ENCODE data around the gene PNKP. TPM values are rescaled to one million over a fixed set of nuclear protein-coding genes. Genes with fewer than 3 reads are reported as not detected.

PNKP gene
- polyA plus RNA-seq, 2 donors = 27.5 to 65.1 TPM

DNA sequence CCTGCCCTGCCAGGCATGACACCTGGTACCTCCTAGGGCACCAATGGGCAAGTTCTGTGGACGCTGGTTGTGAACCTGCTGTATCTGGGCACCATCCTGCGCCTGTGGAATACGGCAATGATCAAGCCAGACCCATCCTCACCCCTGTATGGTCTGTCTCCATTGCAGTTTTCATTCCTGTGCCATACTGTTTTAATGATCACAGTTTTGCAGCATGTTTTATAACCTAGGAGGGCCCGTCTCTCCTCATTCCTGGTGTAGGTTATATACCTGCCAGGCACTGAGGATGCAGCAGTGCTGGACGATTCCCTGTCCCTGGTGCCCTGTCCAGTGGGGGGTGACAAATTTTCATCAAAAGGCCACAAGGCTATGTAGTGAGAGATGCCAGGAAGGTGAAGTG lies 15.7 kb upstream of the PNKP start:
- Histone ChIP-seq H3K27me3 (ENCODE audit: control insufficient read depth in 1 of 2, insufficient read depth in 2 of 2, low read length in 2 of 2) (no peaks in the 10 kb centered on the region), H3K4me3 (ENCODE audit: low read depth in 1 of 2, low read length in 2 of 2) (no peak overlapping the region), H3K27ac (ENCODE audit: low read depth in 2 of 2, low read length in 1 of 2) (no peak overlapping the region), H3K36me3 (ENCODE audit: control insufficient read depth in 2 of 2, insufficient read depth in 2 of 2, low read length in 1 of 2) (peaks cover 30 to 61% of the 10 kb centered on the region in 2 donors), H3K9me3 (ENCODE audit: control insufficient read depth in 2 of 2, insufficient read depth in 1 of 2, low read depth in 1 of 2, low read length in 1 of 2) (no peaks in the 10 kb centered on the region), H3K4me1 (ENCODE audit: control insufficient read depth in 2 of 2, insufficient read depth in 2 of 2, low read length in 1 of 2) (peaks cover 0 to 2% of the 10 kb centered on the region in 2 donors)
- 97% methylated on average over 5 of the region's 5 CpGs for WGBS, 2 donors

DNA sequence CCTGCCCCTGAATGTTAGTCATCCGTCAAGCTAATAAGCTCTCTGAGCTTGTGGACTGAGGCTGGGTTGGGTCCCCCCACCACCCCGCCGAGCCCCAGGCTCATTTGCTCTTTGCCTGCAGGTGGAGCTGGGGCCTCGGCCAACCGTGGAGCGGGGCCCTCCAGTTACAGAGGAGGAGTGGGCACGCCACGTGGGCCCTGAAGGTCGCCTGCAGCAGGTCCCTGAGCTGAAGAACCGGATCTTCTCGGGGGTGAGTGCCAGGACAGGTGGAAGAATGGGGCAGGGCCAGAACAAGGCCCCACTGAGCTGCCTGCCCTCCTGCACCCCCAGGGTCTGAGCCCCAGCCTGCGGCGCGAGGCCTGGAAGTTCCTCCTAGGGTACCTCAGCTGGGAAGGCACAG lies 15.3 kb upstream of the PNKP start:
- H3K27ac ChIP-seq (ENCODE audit: low read depth in 2 of 2, low read length in 1 of 2) = no peak overlapping the region
- no peaks in the 10 kb centered on the region for H3K9me3 ChIP-seq (ENCODE audit: control insufficient read depth in 2 of 2, insufficient read depth in 1 of 2, low read depth in 1 of 2, low read length in 1 of 2)
- H3K4me1 ChIP-seq (ENCODE audit: control insufficient read depth in 2 of 2, insufficient read depth in 2 of 2, low read length in 1 of 2) = peaks cover 0 to 2% of the 10 kb centered on the region in 2 donors
- H3K36me3 ChIP-seq (ENCODE audit: control insufficient read depth in 2 of 2, insufficient read depth in 2 of 2, low read length in 1 of 2) = peaks cover 30 to 59% of the 10 kb centered on the region in 2 donors
- whole genome bisulfite sequencing, 2 donors = 97 to 98% methylated on average over 14 of the region's 14 CpGs
- H3K27me3 ChIP-seq (ENCODE audit: control insufficient read depth in 1 of 2, insufficient read depth in 2 of 2, low read length in 2 of 2) = no peaks in the 10 kb centered on the region
- H3K4me3 ChIP-seq (ENCODE audit: low read depth in 1 of 2, low read length in 2 of 2) = no peak overlapping the region

- 90% methylated on average over 31 of the region's 31 CpGs for WGBS, 2 donors
- Histone ChIP-seq H3K27ac (ENCODE audit: low read depth in 2 of 2, low read length in 1 of 2) (no peak overlapping the region), H3K36me3 (ENCODE audit: control insufficient read depth in 2 of 2, insufficient read depth in 2 of 2, low read length in 1 of 2) (peaks cover 30 to 55% of the 10 kb centered on the region in 2 donors), H3K4me3 (ENCODE audit: low read depth in 1 of 2, low read length in 2 of 2) (no peak overlapping the region), H3K27me3 (ENCODE audit: control insufficient read depth in 1 of 2, insufficient read depth in 2 of 2, low read length in 2 of 2) (no peaks in the 10 kb centered on the region), H3K4me1 (ENCODE audit: control insufficient read depth in 2 of 2, insufficient read depth in 2 of 2, low read length in 1 of 2) (peaks cover 0 to 2% of the 10 kb centered on the region in 2 donors), H3K9me3 (ENCODE audit: control insufficient read depth in 2 of 2, insufficient read depth in 1 of 2, low read depth in 1 of 2, low read length in 1 of 2) (no peaks in the 10 kb centered on the region)
These were observed 14.5 kb upstream of the PNKP start for GRCh38 chr19:49881672-49882394.

GRCh38 chr19:49881186-49881585 lies 13.8 kb upstream of the PNKP start:
- H3K36me3 ChIP-seq (ENCODE audit: control insufficient read depth in 2 of 2, insufficient read depth in 2 of 2, low read length in 1 of 2) = peaks cover 30 to 53% of the 10 kb centered on the region in 2 donors
- WGBS, 2 donors = 96 to 97% methylated on average over 17 of the region's 17 CpGs

DNA sequence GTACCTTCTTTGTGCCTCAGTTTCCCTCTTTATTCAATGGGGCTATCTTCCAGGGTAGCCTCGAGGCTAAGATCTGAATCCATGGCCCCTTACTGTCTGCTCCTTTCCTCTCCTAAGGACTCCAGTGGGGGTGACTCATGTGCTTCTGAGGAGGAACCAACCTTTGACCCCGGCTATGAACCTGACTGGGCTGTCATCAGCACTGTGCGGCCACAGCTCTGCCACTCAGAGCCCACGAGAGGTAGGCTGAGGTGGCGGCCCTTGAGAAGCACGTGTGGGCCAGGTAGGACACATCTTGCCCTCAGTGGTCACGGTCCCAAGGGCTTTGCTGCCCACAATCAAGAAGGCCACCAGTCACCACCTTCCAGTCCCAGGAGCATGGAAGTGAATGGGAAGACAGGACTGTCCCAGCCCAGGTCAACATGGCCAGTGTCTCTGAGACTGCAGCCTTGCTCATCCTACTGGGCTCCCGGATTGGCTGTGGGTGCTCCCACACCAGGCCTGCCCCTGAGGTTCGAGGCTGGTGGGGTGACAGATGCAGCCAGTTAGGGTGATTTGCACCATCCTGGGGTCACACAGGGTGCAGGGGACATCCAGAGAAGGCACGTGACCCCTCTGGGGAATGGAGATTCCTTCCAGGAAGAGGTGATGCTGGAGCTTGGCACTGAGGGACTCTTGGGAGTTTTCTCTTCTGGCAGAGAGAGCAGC lies 12.9 kb upstream of the PNKP start:
- WGBS, 2 donors = 90 to 92% methylated on average over 10 of the region's 10 CpGs
- peaks cover 0 to 8% of the 10 kb centered on the region in 2 donors for H3K4me1 ChIP-seq (ENCODE audit: control insufficient read depth in 2 of 2, insufficient read depth in 2 of 2, low read length in 1 of 2)
- H3K27ac ChIP-seq (ENCODE audit: low read depth in 2 of 2, low read length in 1 of 2) = no peak overlapping the region
- H3K4me3 ChIP-seq (ENCODE audit: low read depth in 1 of 2, low read length in 2 of 2) = no peak overlapping the region
- peaks cover 30 to 53% of the 10 kb centered on the region in 2 donors for H3K36me3 ChIP-seq (ENCODE audit: control insufficient read depth in 2 of 2, insufficient read depth in 2 of 2, low read length in 1 of 2)
- no peaks in the 10 kb centered on the region for H3K9me3 ChIP-seq (ENCODE audit: control insufficient read depth in 2 of 2, insufficient read depth in 1 of 2, low read depth in 1 of 2, low read length in 1 of 2)
- H3K27me3 ChIP-seq (ENCODE audit: control insufficient read depth in 1 of 2, insufficient read depth in 2 of 2, low read length in 2 of 2) = no peaks in the 10 kb centered on the region

More at GRCh38 chr19:49881186-49881585, 13.8 kb upstream of the PNKP start:
- peaks cover 0 to 2% of the 10 kb centered on the region in 2 donors for H3K4me1 ChIP-seq (ENCODE audit: control insufficient read depth in 2 of 2, insufficient read depth in 2 of 2, low read length in 1 of 2)
- no peaks in the 10 kb centered on the region for H3K27me3 ChIP-seq (ENCODE audit: control insufficient read depth in 1 of 2, insufficient read depth in 2 of 2, low read length in 2 of 2)
- H3K27ac ChIP-seq (ENCODE audit: low read depth in 2 of 2, low read length in 1 of 2) = no peak overlapping the region
- H3K9me3 ChIP-seq (ENCODE audit: control insufficient read depth in 2 of 2, insufficient read depth in 1 of 2, low read depth in 1 of 2, low read length in 1 of 2) = no peaks in the 10 kb centered on the region
- no peak overlapping the region for H3K4me3 ChIP-seq (ENCODE audit: low read depth in 1 of 2, low read length in 2 of 2)

GRCh38 chr19:49879243-49879963 lies 12.0 kb upstream of the PNKP start:
- Histone ChIP-seq H3K36me3 (ENCODE audit: control insufficient read depth in 2 of 2, insufficient read depth in 2 of 2, low read length in 1 of 2) (peaks cover 27 to 47% of the 10 kb centered on the region in 2 donors), H3K27me3 (ENCODE audit: control insufficient read depth in 1 of 2, insufficient read depth in 2 of 2, low read length in 2 of 2) (no peaks in the 10 kb centered on the region), H3K9me3 (ENCODE audit: control insufficient read depth in 2 of 2, insufficient read depth in 1 of 2, low read depth in 1 of 2, low read length in 1 of 2) (no peaks in the 10 kb centered on the region), H3K27ac (ENCODE audit: low read depth in 2 of 2, low read length in 1 of 2) (no peak overlapping the region), H3K4me3 (ENCODE audit: low read depth in 1 of 2, low read length in 2 of 2) (no peak overlapping the region), H3K4me1 (ENCODE audit: control insufficient read depth in 2 of 2, insufficient read depth in 2 of 2, low read length in 1 of 2) (peaks cover under 1 to 11% of the 10 kb centered on the region in 2 donors)
- 95 to 98% methylated on average over 12 of the region's 12 CpGs for WGBS, 2 donors

- H3K27me3 ChIP-seq (ENCODE audit: control insufficient read depth in 1 of 2, insufficient read depth in 2 of 2, low read length in 2 of 2) = no peaks in the 10 kb centered on the region
- H3K9me3 ChIP-seq (ENCODE audit: control insufficient read depth in 2 of 2, insufficient read depth in 1 of 2, low read depth in 1 of 2, low read length in 1 of 2) = no peaks in the 10 kb centered on the region
- H3K4me1 ChIP-seq (ENCODE audit: control insufficient read depth in 2 of 2, insufficient read depth in 2 of 2, low read length in 1 of 2) = peaks cover 2 to 11% of the 10 kb centered on the region in 2 donors
- peaks cover 26 to 40% of the 10 kb centered on the region in 2 donors for H3K36me3 ChIP-seq (ENCODE audit: control insufficient read depth in 2 of 2, insufficient read depth in 2 of 2, low read length in 1 of 2)
- 80 to 82% methylated on average over 9 of the region's 9 CpGs for WGBS, 2 donors
- H3K27ac ChIP-seq (ENCODE audit: low read depth in 2 of 2, low read length in 1 of 2) = peak overlapping the region in 1 of 2 donors; percentile 100
- H3K4me3 ChIP-seq (ENCODE audit: low read depth in 1 of 2, low read length in 2 of 2) = peak overlapping the region in 1 of 2 donors; percentile 64
These were observed 11.3 kb upstream of the PNKP start for GRCh38 chr19:49878744-49879070.

DNA sequence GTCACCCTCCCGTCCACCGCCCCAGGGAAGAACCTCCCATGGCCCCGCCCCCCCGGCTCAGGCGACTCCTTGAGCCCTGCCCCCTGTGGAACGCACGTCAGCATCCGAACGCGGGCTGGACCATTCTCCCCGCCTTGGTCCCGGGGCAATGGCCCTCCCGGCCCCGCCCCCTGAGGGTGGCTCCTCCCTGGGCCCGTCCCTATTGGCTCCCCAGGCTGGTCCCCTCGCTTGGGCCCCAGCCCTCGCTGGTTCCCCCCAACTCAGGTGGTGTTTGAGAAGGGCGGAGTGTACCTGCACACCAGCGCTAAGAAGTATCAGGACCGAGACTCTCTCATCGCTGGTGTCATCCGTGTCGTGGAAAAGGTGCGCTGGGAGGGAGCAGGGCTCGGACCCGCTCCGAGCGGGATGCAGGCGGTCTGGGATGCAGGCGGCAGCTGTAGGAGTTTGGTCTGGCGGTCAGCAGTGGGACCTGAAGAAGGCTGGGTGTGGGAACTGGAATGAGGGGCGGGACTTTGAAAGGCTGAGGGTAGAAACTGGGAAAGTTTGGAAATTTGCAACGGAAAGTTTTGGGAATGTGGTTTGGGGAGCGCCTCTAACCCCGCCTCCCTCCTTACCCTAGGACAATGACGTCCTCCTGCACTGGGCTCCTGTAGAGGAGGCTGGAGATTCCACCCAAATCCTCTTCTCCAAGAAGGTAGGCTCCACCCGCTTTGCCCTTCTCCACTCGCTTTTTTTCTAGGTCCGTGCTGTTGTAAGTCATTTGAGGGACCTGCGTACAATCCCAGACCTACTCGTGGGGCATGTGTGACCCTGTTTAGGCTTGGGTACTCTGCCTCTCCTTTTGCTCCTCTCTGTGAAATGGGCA lies 10.7 kb upstream of the PNKP start:
- WGBS, 2 donors = 6 to 9% methylated on average over 41 of the region's 41 CpGs
- H3K9me3 ChIP-seq (ENCODE audit: control insufficient read depth in 2 of 2, insufficient read depth in 1 of 2, low read depth in 1 of 2, low read length in 1 of 2) = no peaks in the 10 kb centered on the region

More for the DNA sequence above, 10.7 kb upstream of the PNKP start:
- peak overlapping the region; percentile 97 to 100 for H3K27ac ChIP-seq (ENCODE audit: low read depth in 2 of 2, low read length in 1 of 2)
- no peaks in the 10 kb centered on the region for H3K27me3 ChIP-seq (ENCODE audit: control insufficient read depth in 1 of 2, insufficient read depth in 2 of 2, low read length in 2 of 2)
- H3K36me3 ChIP-seq (ENCODE audit: control insufficient read depth in 2 of 2, insufficient read depth in 2 of 2, low read length in 1 of 2) = peaks cover 20 to 37% of the 10 kb centered on the region in 2 donors
- H3K4me1 ChIP-seq (ENCODE audit: control insufficient read depth in 2 of 2, insufficient read depth in 2 of 2, low read length in 1 of 2) = peaks cover 2 to 11% of the 10 kb centered on the region in 2 donors
- H3K4me3 ChIP-seq (ENCODE audit: low read depth in 1 of 2, low read length in 2 of 2) = peak overlapping the region; percentile 64 to 67
